NCI-H774 (cell line): Measurements from ENCODE around the gene TRIM56.
"Not testable (repeated sequence)": the region's sequence is repeated elsewhere in the genome, so short reads cannot be mapped to it uniquely, and the experiment has no call there.

Experiments
- DNase-seq: peaks from one replicate; lab custom pipeline; 2025; lab: John Stamatoyannopoulos, UW

TRIM56 gene

DNA sequence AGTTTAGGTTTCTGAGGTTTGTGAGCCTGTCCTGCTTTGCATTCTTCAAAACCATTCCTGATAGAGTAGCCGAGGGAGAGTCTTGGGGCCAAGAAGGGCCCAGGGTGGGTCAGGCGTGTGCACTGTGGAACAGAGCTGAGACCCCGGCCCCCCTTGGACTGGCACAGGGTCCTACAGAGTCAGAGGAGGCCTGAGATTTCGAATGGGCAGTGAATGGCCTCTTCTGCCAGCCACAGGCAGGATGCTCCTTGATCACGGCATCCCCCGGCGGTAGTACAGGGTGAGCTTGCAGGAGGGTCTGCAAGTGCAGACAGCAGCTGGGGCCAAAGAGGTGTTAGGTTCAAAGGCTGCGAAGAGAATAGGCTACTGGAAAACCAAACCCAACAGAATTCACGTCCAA is 4.6 kb downstream of the TRIM56 start:
- no peak for DNase-seq

DNA sequence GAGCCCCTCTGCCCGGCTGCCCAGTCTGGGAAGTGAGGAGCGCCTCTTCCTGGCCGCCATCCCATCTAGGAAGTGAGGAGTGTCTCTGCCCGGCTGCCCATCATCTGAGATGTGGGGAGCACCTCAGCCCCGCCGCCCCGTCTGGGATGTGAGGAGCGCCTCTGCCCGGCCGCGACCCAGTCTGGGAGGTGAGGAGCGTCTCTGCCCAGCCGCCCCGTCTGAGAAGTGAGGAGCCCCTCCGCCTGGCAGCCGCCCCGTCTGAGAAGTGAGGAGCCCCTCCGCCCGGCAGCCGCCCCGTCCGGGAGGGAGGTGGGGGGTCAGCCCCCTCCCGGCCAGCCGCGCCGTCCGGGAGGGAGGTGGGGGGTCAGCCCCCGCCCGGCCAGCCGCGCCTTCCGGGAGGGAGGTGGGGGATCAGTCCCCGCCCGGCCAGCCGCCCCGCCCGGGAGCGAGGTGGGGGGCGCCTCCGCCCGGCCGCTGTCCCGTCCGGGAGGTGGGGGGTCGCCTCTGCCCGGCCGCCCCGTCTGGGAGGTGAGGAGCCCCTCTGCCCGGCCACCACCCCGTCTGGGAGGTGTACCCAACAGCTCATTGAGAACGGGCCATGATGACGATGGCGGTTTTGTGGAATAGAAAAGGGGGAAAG is 7.1 kb downstream of the TRIM56 start:
- not testable (repeated sequence) for DNase-seq

DNA sequence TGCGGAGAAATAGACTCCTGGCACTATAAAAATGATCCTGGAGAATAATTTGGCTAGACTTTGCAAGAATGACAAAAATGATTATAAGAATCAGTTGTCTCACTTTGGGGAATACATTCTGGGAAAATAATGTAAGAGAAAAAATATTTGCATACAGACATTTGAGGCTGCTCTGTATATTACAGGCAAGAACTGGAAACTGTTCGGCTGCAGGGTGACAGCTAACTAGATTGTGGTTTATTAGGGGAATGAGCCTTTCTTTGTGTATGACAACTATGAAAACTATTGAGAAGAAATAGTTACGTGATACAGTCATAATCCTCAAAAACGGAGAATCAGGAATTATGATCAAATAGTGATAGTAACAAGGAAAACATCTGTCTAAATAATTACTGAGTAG is 8.6 kb downstream of the TRIM56 start:
- no peak for DNase-seq

DNA sequence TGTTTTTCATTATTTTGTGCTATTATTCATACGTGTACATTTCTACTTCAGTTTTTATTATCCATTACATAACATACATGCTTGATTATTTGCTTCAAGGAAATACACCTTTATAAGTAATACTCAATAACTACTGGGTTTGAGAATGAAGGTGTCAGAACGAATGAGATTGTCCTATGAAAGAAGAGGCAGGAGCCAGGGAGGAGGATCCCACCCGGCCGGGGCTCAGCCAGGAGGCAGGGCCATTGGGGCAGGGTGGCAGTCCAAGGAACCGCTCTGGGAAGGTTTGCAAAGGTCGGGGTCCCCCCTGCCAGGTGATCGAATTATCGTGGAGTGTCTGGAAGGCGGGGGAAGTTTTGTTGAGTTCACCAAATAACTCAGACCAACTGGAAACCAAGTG is 9.1 kb downstream of the TRIM56 start:
- DNase-seq: no peak

DNA sequence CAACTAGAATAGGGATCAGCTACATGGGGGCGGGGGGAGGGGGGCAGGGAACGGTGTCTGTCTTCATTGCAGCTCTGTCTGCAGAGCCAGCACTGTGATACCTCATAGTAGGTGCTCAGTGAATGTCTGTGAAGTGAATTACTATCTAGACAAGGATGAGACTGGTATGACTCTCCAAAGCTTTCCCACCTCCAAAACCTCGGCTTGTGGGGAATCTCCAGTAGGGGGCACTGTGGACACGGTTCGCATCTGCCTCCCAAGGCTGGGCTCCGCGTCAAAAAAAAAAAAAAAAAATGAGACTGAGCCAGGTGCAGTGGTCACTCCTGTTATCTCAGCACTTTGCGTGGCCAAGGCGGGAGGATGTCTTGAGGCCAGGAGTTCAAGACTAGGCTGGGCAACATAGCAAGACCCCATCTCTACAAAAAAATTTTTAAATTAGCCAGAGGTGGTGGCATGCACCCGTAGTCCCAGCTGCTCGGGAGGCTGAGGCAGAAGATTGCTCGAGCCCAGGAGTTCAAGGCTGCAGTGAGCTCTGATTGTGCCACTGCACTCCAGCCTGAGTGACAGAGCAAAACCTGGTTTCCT is 9.6 kb downstream of the TRIM56 start:
- peak; percentile 44 for DNase-seq

DNA sequence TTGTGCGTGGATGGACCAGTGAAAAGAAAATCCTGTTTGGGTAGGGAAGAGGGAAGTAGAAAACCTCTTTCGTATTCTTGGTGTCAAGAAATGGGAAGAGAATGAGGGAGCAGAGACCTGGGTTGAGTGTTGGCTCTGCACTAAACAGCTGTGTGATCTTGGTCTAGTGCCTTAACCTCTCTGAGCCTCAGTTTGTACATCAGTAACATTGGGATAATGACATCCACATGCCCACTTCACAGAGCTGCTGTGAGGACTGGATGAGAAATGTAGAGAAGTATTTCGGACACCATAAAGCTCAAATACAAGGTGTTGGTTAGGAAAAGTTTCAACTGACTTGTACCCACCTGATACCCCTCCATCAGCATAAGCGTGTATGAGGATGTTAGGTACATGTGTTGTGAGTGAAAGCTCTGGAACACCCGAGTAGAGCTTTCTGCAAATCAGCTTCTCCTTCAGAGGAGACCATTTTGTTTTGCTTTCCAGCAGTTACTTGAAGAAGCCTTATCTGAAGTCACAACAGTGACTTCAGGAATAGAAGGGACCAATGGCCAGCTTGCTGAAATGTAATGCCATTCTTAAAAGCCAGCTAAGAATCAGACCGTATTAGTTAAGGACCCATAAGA is 11.2 kb downstream of the TRIM56 start:
- DNase-seq: no peak

DNA sequence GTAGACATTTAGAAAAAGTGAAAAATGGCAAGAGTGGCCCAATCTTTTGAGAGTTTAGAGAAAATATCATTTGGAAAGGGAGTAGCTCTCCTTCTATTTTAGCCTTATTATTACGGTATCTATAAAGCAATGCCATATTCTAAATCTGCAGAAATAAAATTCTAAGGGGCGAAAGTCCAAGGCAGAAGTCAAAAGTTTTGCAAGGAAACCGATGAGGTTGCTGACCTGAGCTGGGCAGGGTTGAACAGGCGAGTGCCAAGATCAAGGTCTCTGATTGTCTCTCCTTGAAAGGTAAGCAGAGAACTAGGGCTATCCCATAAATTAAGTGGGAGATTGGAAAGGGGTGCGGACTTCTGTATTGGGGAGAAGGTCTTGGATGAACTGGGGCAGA is 11.7 kb downstream of the TRIM56 start:
- no peak for DNase-seq

DNA sequence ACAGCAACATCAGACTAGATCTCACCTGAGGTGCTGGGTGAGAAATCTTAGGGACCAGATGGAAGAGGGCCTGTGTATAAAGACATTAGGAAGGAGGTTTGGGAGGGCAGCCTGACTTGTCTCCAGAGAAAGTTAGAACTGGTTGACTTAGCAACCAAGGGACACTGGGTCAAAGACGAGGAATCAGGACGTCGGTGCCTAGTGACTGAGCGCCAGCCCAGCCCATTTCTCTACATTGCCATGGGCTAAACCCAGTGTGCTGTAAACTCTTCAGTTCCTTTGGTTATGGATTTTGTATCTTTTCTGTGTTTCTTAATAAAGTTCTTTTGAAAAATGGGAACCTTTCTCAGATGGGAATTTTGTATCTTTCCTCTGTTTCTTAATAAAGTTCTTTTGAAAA is 12.3 kb downstream of the TRIM56 start:
- DNase-seq: no peak

DNA sequence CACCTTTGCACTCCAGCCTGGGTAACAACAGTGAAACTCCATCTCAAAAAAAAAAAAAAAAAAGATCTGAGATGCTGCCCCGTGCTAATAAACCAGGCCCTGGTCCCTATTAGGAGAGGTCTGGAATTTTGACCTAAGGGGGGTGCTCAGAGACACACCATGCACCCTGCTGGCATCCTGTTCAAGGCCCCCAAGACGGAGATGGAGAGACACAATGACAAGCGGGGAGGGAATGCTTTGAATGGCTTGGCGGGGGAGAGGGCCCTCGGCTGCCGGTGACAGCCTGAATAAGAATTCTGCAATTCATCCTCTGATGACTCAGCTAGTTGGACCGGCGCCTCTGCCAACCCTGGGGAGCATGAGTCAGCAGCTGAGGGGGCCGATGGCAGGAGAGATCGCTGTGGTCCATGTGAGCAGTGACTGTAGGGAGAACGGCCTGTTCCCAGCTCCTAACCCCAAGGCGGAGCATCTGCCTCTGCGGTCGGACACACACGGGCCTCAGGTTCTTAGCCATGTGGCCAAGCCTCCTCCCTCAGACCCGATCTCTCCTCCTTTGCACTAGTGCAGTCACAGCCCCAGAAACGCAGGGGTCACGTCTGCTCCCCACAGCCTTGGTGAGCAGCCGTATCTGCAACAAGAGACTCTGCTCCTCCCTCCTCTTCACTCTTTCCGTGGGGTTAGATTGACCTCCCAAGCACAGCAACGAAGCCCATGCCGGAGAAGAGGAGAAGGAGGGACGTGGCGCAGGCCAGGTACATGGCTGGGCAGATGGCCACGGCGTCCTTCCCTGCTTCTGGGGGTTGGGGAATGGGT is 14.9 kb downstream of the TRIM56 start:
- DNase-seq: peak; percentile 26

DNA sequence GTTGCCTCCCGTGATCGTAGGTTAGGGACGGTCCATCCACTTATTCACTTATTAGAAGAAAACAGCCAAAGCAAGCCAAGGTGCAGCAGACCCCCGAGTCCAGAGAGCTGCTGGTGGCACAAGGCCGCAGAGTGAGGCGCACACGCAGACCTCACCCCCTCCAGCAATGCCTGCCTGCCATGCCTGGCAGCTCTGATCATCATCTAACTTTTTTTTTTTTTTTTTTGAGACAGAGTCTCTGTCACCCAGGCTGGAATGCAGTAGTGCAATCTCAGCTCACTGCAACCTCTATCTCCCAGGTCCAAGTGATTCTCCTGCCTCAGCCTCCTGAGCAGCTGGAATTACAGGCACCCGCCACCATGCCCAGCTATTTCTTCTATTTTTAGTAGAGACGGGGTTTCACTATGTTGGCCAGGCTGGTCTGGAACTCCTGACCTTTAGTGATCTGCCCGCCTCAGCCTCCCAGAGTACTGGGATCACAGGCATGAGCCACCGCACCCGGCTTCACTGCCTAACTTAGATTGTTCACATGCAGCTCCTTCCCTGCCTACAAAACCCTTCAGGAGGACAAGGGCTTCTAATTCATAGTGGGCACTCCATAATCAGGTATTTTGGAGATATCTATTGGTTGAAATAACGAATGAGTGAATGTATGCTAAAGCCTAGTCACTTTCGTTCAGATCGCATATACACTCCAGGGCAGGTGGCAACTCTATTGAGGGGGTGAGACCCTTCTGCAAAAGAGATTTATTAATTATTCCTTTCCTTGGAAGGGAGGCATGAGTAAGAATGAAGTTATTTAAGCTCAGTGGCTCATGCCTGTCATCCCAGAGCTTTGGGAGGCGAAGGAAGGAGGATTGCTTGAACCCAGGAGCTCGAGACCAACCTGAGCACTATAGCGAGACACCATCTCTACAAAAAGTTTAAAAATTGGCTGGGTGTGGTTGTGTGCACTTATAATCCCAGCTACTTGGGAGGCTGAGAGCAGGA is 15.9 kb downstream of the TRIM56 start:
- no peak for DNase-seq

DNA sequence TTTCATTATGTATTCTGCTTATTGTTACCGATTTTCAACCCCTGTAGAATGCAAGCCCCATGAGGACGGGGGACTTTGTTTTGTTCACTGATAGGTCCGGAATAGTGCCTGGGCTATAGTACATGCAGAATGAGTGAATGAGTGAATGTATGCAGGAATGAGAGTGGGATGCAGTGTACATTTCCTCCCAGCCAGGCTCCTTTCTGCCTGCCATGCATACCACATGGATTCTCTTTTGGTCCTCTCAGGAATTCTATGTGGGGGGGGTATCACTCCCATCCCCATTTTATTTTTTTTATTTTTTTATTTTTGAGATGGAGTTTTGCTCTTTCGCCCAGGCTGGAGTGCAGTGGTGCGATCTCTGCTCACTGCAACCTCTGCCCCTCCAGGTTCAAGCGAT is 16.7 kb downstream of the TRIM56 start:
- DNase-seq: no peak

DNA sequence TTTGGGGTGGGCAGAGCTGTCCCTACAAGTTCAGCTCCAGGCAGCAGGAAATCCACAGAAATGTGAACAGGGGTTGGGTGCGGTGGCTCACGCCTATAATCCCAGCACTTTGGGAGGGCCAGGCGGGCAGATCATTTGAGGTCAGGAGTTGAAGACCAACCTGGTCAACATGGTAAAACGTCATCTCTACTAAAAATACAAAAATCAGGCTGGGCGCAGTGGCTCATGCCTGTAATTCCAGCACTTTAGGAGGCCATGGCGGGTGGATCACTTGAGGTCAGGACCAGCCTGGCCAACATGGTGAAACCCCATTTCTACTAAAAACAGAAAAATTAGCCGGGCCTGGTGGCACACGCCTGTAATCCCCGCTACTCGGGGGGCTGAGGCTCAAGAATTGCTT is 18.4 kb downstream of the TRIM56 start:
- DNase-seq: not testable (repeated sequence)

DNA sequence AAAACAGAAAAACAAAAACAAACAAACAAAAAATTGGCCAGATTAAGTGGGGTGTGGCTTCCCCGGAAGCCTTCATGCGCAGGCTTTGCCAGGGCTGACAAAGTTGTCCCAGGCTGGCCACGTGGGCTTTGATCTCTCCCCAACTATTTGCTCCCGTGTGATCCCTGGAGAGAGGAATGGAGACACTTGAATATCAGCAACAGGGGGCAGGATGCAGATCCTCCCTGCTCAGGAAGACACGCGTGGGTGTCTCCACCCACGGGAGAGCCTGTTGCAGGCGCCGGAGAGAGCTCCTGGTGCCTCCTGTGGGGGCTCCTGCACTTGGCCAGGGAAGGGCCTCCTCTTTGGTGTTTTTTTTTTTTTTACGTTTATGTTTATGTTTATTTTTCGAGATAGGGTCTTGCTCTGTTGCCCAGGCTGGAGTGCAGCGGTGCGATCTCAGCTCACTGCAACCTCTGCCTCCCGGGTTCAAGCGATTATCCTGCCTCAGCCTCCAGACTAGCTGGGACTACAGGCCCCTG is 19.0 kb downstream of the TRIM56 start:
- DNase-seq: no peak

DNA sequence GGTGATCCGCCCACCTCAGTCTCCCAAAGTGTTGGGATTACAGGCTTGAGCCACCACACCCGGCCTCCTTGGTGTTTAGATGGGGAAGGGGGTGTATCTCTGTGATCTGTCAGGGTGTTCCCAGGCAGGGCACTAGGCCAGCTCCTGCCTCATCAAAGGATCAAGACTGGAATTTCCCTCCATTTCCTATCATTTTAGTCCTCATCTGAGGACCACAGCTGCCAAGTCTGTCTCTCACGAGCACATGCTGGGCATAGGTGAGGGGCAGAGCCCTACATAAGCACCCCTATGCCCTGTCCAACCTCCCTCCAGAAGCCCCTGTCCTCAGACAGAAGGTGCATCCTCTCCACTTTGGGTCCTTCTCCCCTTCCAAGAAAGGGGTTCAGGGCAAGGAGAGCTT is 19.5 kb downstream of the TRIM56 start:
- DNase-seq: no peak

DNA sequence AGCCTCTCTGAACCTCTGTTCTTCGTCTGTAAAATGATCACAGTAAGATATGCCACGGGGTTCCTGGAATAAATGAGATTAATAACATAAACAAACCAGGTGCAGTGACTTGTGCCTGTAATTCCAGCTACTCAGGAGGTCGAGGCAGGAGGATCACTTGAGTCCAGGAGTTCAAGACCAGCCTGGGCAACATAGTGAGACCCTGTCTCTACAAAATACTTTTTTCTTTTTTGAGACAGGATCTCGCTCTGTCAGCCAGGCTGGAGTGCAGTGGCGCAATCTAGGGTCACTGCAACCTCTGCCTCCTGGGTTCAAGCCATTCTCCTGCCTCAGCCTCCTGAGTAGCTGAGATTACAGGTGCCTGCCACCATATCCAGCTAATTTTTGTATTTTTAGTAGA is 20.0 kb downstream of the TRIM56 start:
- not testable (repeated sequence) for DNase-seq

DNA sequence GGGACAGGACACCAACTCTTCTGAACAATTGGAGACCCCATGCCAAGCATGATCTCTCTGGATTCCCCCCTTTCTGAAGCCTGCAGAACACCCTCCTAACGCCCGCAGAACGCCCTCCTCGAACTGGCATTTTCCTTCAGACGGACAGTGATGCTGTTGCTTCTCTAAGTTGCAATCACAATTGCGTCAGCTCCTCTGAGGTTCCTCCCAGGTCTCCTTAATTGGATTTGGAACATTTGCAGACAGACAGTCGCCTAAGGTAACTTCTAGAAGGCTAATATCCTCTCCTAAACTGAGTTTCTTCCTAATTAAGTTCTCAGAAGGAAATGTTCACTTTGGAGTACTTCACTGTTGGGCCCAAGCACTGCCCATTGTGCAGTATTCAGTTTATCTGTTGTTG is 21.1 kb downstream of the TRIM56 start:
- no peak for DNase-seq

DNA sequence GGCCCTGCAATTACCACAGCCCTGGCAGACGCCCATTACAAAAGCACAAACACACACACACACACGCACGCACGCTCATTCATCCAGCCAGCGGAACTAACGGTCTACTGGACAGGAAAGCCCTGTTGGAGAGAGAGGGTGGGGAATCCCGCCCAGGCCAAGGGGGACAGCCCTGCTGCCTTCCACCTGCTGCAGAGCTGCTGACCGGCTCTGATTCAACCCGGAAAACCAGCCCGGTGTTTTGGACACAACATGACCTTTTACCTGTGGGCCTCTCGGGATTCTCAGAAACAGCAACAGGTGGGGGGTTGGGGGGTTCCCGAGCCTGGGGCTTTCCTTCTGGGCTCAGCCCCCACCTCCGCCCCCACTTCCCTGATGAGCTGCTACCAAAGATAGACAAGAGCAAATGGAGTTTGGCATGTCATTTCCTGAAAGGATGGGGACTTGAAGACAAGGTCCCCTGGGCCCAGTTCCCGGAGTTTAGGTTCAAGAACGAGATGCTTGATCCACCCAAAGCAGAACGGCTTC is 23.1 kb downstream of the TRIM56 start:
- peak; percentile 5 for DNase-seq

DNA sequence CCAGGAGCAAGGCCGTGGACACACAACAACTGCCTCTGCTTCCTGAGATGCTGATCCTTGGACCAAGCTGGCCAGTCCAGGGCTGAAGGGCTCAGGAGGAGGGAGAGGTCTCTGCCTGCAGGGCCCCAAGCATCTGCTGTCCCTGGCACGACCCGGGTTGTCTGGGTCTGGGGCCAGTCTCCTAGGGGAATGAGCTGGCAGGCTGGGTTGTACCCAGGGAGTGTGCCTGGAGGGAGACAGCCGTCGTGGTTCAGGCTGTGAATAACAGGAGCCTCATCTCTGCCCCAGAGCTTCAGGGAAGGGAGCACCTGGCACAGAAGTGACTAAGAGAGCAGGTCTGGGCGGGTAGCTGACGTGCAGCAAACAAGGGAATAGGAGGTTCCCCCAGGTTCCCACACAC is 23.7 kb downstream of the TRIM56 start:
- no peak for DNase-seq

DNA sequence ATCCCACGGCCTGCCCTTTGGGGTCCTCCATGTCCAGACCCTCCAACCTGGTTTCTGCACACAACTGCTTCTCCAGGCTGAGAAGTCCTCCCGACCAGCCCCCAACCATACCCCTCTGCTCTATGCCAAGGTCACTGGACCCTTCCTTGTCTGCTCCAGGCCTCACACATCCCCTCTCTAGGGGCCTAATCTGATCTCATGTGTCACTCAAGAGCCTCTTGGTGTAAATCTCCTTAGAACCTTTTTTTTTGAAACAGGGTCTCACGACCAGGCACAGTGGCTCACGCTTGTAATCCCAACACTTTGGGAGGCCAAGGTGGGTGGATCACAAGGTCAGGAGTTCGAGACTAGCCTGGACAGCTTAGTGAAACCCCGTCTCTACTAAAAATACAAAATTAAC is 24.1 kb downstream of the TRIM56 start:
- DNase-seq: no peak

DNA sequence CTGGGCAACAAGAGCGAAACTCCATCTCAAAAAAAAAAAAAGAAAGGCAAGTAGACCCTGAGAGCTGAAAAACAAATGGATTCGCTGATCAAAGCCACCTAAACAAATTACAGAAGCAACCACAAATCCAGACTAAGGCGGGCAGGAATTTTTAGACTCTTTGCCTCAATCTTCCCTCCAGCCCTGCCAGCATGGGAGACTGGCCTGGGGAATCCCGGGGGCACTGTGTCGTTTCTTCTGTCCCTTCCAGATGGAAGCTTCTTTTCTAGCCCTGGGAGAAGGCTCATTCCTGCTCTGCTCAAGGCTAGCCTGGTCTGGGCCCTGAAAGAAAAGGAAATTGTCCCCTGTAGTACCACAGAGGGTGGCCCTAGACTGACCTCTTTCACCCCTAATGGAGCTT is 26.0 kb downstream of the TRIM56 start:
- DNase-seq: no peak

DNA sequence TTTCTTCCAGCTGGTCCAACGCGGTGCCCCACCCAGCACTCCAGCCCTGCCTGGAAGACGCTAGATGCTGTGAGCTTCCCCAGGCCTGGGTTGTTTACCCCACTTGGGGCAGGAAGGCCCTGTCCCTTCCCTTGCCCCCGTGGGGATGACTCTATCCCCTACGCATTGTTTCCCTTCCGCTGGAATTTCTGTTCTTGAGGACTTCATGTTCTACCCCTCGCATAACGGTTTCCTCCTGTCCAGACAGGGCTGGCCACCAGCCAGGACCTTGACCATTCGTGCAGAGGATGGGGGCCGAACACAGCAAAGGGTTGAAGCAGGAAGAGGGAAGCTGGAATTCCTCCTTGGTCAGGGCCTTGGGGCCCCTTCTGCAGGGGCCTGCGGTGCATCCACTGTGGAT is 27.0 kb downstream of the TRIM56 start:
- no peak for DNase-seq
